ENCODE measurements around the gene TPM1.

TPM1 gene

GRCh38 chr15:63056829-63057228 lies 14.3 kb downstream of the TPM1 start:
- no peak for DNase-seq (ENCODE audit: low read depth)

- DNase-seq (ENCODE audit: low read depth), result no peak
Observed at GRCh38 chr15:63057468-63058345, 15.2 kb downstream of the TPM1 start.

- no peak for DNase-seq (ENCODE audit: low read depth)
Observed at GRCh38 chr15:63059075-63059474, 16.5 kb downstream of the TPM1 start.

- no peak for DNase-seq (ENCODE audit: low read depth)
Observed at GRCh38 chr15:63059573-63060216, 17.1 kb downstream of the TPM1 start.

GRCh38 chr15:63060699-63061098 lies 18.2 kb downstream of the TPM1 start:
- no peak for DNase-seq (ENCODE audit: low read depth)

- DNase-seq (ENCODE audit: low read depth), result no peak
Observed at GRCh38 chr15:63061975-63062374, 19.4 kb downstream of the TPM1 start.

GRCh38 chr15:63063164-63063756 lies 20.7 kb downstream of the TPM1 start:
- no peak for DNase-seq (ENCODE audit: low read depth)

- no peak for DNase-seq (ENCODE audit: low read depth)
Observed at GRCh38 chr15:63063877-63064409, 21.4 kb downstream of the TPM1 start.

GRCh38 chr15:63065262-63066221 lies 23.0 kb downstream of the TPM1 start:
- DNase-seq (ENCODE audit: low read depth), result no peak

- no peak for DNase-seq (ENCODE audit: low read depth)
Observed at GRCh38 chr15:63066272-63066671, 23.7 kb downstream of the TPM1 start.

GRCh38 chr15:63067306-63067705 lies 24.8 kb downstream of the TPM1 start:
- no peak for DNase-seq (ENCODE audit: low read depth)

- DNase-seq (ENCODE audit: low read depth), result no peak
Observed at GRCh38 chr15:63067976-63068743, 25.6 kb downstream of the TPM1 start.

GRCh38 chr15:63069616-63070090 lies 27.1 kb downstream of the TPM1 start:
- no peak for DNase-seq (ENCODE audit: low read depth)

GRCh38 chr15:63070681-63071129 lies 28.2 kb downstream of the TPM1 start:
- no peak for DNase-seq (ENCODE audit: low read depth)

GRCh38 chr15:63071288-63071909 lies 28.9 kb downstream of the TPM1 start:
- no peak for DNase-seq (ENCODE audit: low read depth)

GRCh38 chr15:63072023-63072650 lies 29.6 kb downstream of the TPM1 start:
- DNase-seq (ENCODE audit: low read depth), result no peak

GRCh38 chr15:63072809-63073277 lies 30.3 kb downstream of the TPM1 start:
- no peak for DNase-seq (ENCODE audit: low read depth)

GRCh38 chr15:63073497-63074172 lies 31.1 kb downstream of the TPM1 start:
- no peak for DNase-seq (ENCODE audit: low read depth)

Measured in stimulated activated CD4-positive, alpha-beta T cell treated with anti-CD3 and anti-CD28 coated beads, Interleukin-2, amount 100 ng/mL, for 4 hours (primary cell).